H1 (cell line): Measurements from ENCODE around the gene ZFYVE16. TPM values are rescaled to one million over a fixed set of nuclear protein-coding genes. Genes with fewer than 3 reads are reported as not detected.

ENCODE experiments used
- CTCF ChIA-PET: fragments of 300-600 bp; sonication (Branson Sonifier 250); formaldehyde crosslinking; loops from one replicate; lab custom pipeline; 2021; ENCODE audit not compliant: partially characterized antibody; lab: Charles Lee
- POLR2A ChIA-PET: fragments of 300-600 bp; sonication (Branson Sonifier 250); formaldehyde crosslinking; loops from one replicate; lab custom pipeline; 2021; ENCODE audit warnings: inconsistent platforms; ENCODE audit not compliant: partially characterized antibody; lab: Charles Lee
- DNase-seq, 2 experiments: peaks; one replicate each; pipeline versions ENCODE4 v3.0.0 to v3.0.0-alpha.2; 2010 to 2022; ENCODE audit warnings: low spot score in 2 of 2, low read depth in 1 of 2, mixed read lengths in 1 of 2
- FAIRE-seq: peaks from 2 replicates; lab custom pipeline; 2011; peaks lifted over from hg19 to GRCh38; lab: Jason Lieb, UNC
- H2AFZ ChIP-seq: 2 replicates; pipeline ENCODE4 v1.8.1; 2012; ENCODE audit warnings: low read length, inconsistent platforms
- H2AK5ac ChIP-seq: 2 replicates; pipeline ENCODE4 v1.6.1; 2013; ENCODE audit warnings: low read depth, low read length
- H2BK120ac ChIP-seq: replicated peaks from 2 replicates; pipeline ENCODE3; 2013; ENCODE audit warnings: low read depth, low read length, inconsistent platforms
- H2BK12ac ChIP-seq: 2 replicates; pipeline ENCODE4 v1.6.1; 2013; ENCODE audit warnings: low read depth, low read length
- H2BK15ac ChIP-seq: 2 replicates; pipeline ENCODE4 v1.6.1; 2013; ENCODE audit warnings: low read length
- H2BK20ac ChIP-seq: 2 replicates; pipeline ENCODE4 v1.6.1; 2013; ENCODE audit warnings: low read length
- H2BK5ac ChIP-seq: 2 replicates; pipeline ENCODE4 v1.6.1; 2013; ENCODE audit warnings: low read depth, low read length
- H3K14ac ChIP-seq: 2 replicates; pipeline ENCODE4 v1.6.1; 2013; ENCODE audit warnings: inconsistent platforms; ENCODE audit not compliant: insufficient read length
- H3K18ac ChIP-seq: 2 replicates; pipeline ENCODE4 v1.6.1; 2013; ENCODE audit warnings: low read length; ENCODE audit errors: extremely low read depth
- H3K23ac ChIP-seq: 2 replicates; pipeline ENCODE4 v1.6.1; 2013; ENCODE audit warnings: inconsistent platforms; ENCODE audit not compliant: insufficient read length
- H3K23me2 ChIP-seq: 2 replicates; pipeline ENCODE4 v1.6.1; 2013; ENCODE audit warnings: low read depth, low read length
- H3K27ac ChIP-seq: 2 replicates; pipeline ENCODE4 v1.6.1; 2011; ENCODE audit warnings: low read depth, low read length, inconsistent platforms
- H3K27me3 ChIP-seq, 4 experiments: replicated peaks in 1 of 4; 1 replicate in 1 of 4; 2 replicates in 3 of 4; pipeline versions ENCODE4 v1.6.1 to v1.8.1; 2011 to 2013; ENCODE audit warnings: low read length in 3 of 4, mild to moderate bottlenecking in 3 of 4, inconsistent platforms in 2 of 4, mixed read lengths in 2 of 4, moderate library complexity in 1 of 4; ENCODE audit not compliant: control insufficient read depth in 3 of 4, insufficient read depth in 3 of 4; ENCODE audit errors: extremely low read depth in 1 of 4
- H3K36me3 ChIP-seq, 4 experiments: 2 replicates each; pipeline versions ENCODE4 v1.6.1 to v1.8.1; 2011 to 2013; ENCODE audit warnings: mild to moderate bottlenecking in 4 of 4, low read length in 3 of 4, moderate library complexity in 2 of 4, control low read depth in 1 of 4, inconsistent platforms in 1 of 4; ENCODE audit not compliant: insufficient read depth in 4 of 4, control insufficient read depth in 2 of 4
- H3K4ac ChIP-seq: replicated peaks from 2 replicates; pipeline ENCODE3; 2013; ENCODE audit warnings: low read length, low read depth, mixed read lengths, inconsistent platforms; ENCODE audit not compliant: insufficient read length
- H3K4me1 ChIP-seq, 4 experiments: replicated peaks in 1 of 4; 1 replicate in 1 of 4; 2 replicates in 3 of 4; pipeline versions ENCODE4 v1.6.1 to v1.8.1; 2011 to 2013; ENCODE audit warnings: low read length in 3 of 4, inconsistent platforms in 2 of 4, mixed read lengths in 1 of 4; ENCODE audit not compliant: insufficient read depth in 4 of 4, control insufficient read depth in 3 of 4
- H3K4me2 ChIP-seq, 2 experiments: 2 replicates each; pipeline versions ENCODE4 v1.6.1 to v1.8.1; 2011 to 2013; ENCODE audit warnings: low read depth in 2 of 2, low read length in 2 of 2, control low read depth in 1 of 2, inconsistent platforms in 1 of 2, mild to moderate bottlenecking in 1 of 2; ENCODE audit not compliant: insufficient read depth in 1 of 2
- H3K4me3 ChIP-seq, 4 experiments: fragments of 200-600, 300-600 bp in 1 of 4; sonication (generic), shearing (Covaris generic), sonication (Bioruptor Twin) in 1 of 4; 2 replicates each; pipeline versions ENCODE4 v1.5.1 to v1.8.1; 2011 to 2016; ENCODE audit warnings: low read length in 4 of 4, low read depth in 3 of 4, control low read depth in 2 of 4, inconsistent platforms in 2 of 4, mild to moderate bottlenecking in 2 of 4, mixed read lengths in 1 of 4, moderate library complexity in 1 of 4; ENCODE audit not compliant: insufficient read depth in 2 of 4; ENCODE audit errors: extremely low read depth in 1 of 4
- H3K56ac ChIP-seq: replicated peaks from 2 replicates; pipeline ENCODE3; 2013; ENCODE audit warnings: low read depth, mild to moderate bottlenecking, mixed read lengths, low read length, inconsistent platforms; ENCODE audit not compliant: insufficient read length
- H3K79me1 ChIP-seq: 2 replicates; pipeline ENCODE4 v1.6.1; 2013; ENCODE audit warnings: low read depth, low read length, control low read depth
- H3K79me2 ChIP-seq, 2 experiments: 2 replicates each; pipeline versions ENCODE4 v1.6.1 to v1.8.1; 2012 to 2013; ENCODE audit warnings: low read length in 2 of 2, mild to moderate bottlenecking in 2 of 2, inconsistent platforms in 1 of 2; ENCODE audit not compliant: insufficient read depth in 2 of 2, control insufficient read depth in 1 of 2
- H3K9ac ChIP-seq, 4 experiments: replicated peaks in 1 of 4; 1 replicate in 1 of 4; 2 replicates in 3 of 4; pipeline versions ENCODE4 v1.6.1 to v1.8.1; 2011 to 2013; ENCODE audit warnings: low read depth in 3 of 4, low read length in 3 of 4, control low read depth in 2 of 4, mild to moderate bottlenecking in 2 of 4, moderate library complexity in 2 of 4, inconsistent platforms in 1 of 4; ENCODE audit errors: extremely low read depth in 1 of 4
- H3K9me3 ChIP-seq, 2 experiments: 2 replicates each; pipeline versions ENCODE4 v1.6.1 to v1.8.1; 2012 to 2013; ENCODE audit warnings: mild to moderate bottlenecking in 2 of 2, moderate library complexity in 2 of 2, control low read depth in 1 of 2, inconsistent platforms in 1 of 2, low read depth in 1 of 2, low read length in 1 of 2, mixed read lengths in 1 of 2; ENCODE audit not compliant: insufficient read depth in 2 of 2
- H4K20me1 ChIP-seq, 2 experiments: replicated peaks in 1 of 2; 2 replicates each; pipeline versions ENCODE3 to v1.8.1; 2011 to 2013; ENCODE audit warnings: inconsistent platforms in 2 of 2, low read length in 2 of 2, mild to moderate bottlenecking in 1 of 2; ENCODE audit not compliant: insufficient read depth in 2 of 2, control insufficient read depth in 1 of 2
- H4K5ac ChIP-seq: 2 replicates; pipeline ENCODE4 v1.6.1; 2013; ENCODE audit warnings: low read length, low read depth, mixed read lengths, inconsistent platforms; ENCODE audit not compliant: insufficient read length
- H4K8ac ChIP-seq: 2 replicates; pipeline ENCODE4 v1.8.0; 2013; ENCODE audit warnings: mild to moderate bottlenecking, moderate library complexity, low read length, inconsistent platforms; ENCODE audit not compliant: insufficient read depth; ENCODE audit errors: extremely low read depth
- H4K91ac ChIP-seq: replicated peaks from 2 replicates; pipeline ENCODE3; 2013; ENCODE audit warnings: low read length, mixed read lengths, inconsistent platforms; ENCODE audit not compliant: insufficient read length
- ATF2 ChIP-seq: IDR thresholded peaks from 2 replicates; pipeline ENCODE4 v1.6.1; 2012; ENCODE audit warnings: low read length, inconsistent platforms
- BRCA1 ChIP-seq: IDR thresholded peaks from 2 replicates; pipeline ENCODE4 v1.6.1; 2012; ENCODE audit warnings: low read depth, low read length, improper control_type of control experiment
- CBX8 ChIP-seq: fragments of 300-800, 300-1000 bp; sonication (generic); IDR thresholded peaks from 2 replicates; pipeline ENCODE4 v1.7.1; 2016; ENCODE audit warnings: low read depth, low read length, borderline replicate concordance
- E2F6 ChIP-seq: IDR thresholded peaks from 2 replicates; pipeline ENCODE4 v1.6.1; 2012; ENCODE audit warnings: inconsistent platforms
- JUN ChIP-seq: IDR thresholded peaks from 2 replicates; pipeline ENCODE4 v1.6.1; 2011; ENCODE audit warnings: low read depth, mild to moderate bottlenecking, improper control_type of control experiment, low read length
- KDM4A ChIP-seq: IDR thresholded peaks from one replicate; pipeline ENCODE4 v1.7.1; 2012; ENCODE audit warnings: low read depth, mild to moderate bottlenecking, moderate library complexity, low read length, inconsistent platforms; ENCODE audit not compliant: severe bottlenecking
- RBBP5 ChIP-seq: IDR thresholded peaks from 2 replicates; pipeline ENCODE4 v1.7.1; 2012; ENCODE audit warnings: low read depth, mild to moderate bottlenecking, inconsistent platforms, low read length, moderate library complexity, borderline replicate concordance
- SAP30 ChIP-seq: fragments of 300-600 bp; sonication (generic); IDR thresholded peaks from 2 replicates; pipeline ENCODE4 v1.7.1; 2012; ENCODE audit warnings: low read length, moderate library complexity, mild to moderate bottlenecking, inconsistent platforms; ENCODE audit not compliant: insufficient read depth, insufficient replicate concordance
- SP1 ChIP-seq: IDR thresholded peaks from 2 replicates; pipeline ENCODE4 v1.6.1; 2011; ENCODE audit warnings: low read depth, low read length
- TAF7 ChIP-seq: optimal IDR thresholded peaks from 2 replicates; pipeline ENCODE3; 2011; ENCODE audit warnings: low read depth, mild to moderate bottlenecking, inconsistent platforms, low read length, moderate library complexity, borderline replicate concordance
- polyA plus RNA-seq, 7 experiments: library from polyadenylated mRNA; depleted of rRNA in 3 of 7; stranded (reverse) in 5 of 7; unstranded in 2 of 7; fragments of >200 nt in 5 of 7; fragments of 200-250 nt in 2 of 7; gene quantifications; 1 replicate in 5 of 7; 2 replicates in 1 of 7; 4 replicates in 1 of 7; pipeline versions ENCODE4 v1.2.1 to v1.2.3, GENCODE V29; 2011 to 2013; ENCODE audit warnings: missing spikeins in 2 of 7, mixed read lengths in 2 of 7
- total RNA-seq: library from RNA; stranded (reverse); fragmentation: NEBNext Ultra II Directional; extraction: Animal tissue kit (Norgen Biotek cat#: 25700); gene quantifications from 2 replicates; pipeline ENCODE4 v1.2.1, GENCODE V29; 2021

The ZFYVE16 gene
- total and polyA plus RNA-seq, 2 of the 8 experiments (the other 6 are each of a cell fraction or from before 2014, with no cell fraction given) = 3.6 to 24.2 TPM

GRCh38 chr5:80479713-80480112 is 71.8 kb downstream of the ZFYVE16 start:
- Histone ChIP-seq H3K4me3 (no peak overlapping the region), H3K36me3 (peaks cover 0 to 18% (median 10%) of the 10 kb centered on the region in 4 experiments; a peak in 3 of 8 replicates), H2BK20ac (no peak overlapping the region), H3K56ac (no peak overlapping the region), H3K4me2 (no peak overlapping the region), H4K91ac (no peak overlapping the region), H4K5ac (no peak overlapping the region), H2BK5ac (no peak overlapping the region), H2AFZ (no peak overlapping the region), H3K27me3 (no peaks in the 10 kb centered on the region), H2AK5ac (no peak overlapping the region), H3K4me1 (peaks cover 0 to 6% (median 0%) of the 10 kb centered on the region in 4 experiments; a peak in 1 of 7 replicates), H3K9me3 (no peaks in the 10 kb centered on the region; a peak in 1 of 4 replicates), H3K79me1 (no peaks in the 10 kb centered on the region), H4K20me1 (no peaks in the 10 kb centered on the region), H2BK12ac (no peak overlapping the region), H3K27ac (no peak overlapping the region), H3K9ac (no peak overlapping the region), H3K4ac (no peak overlapping the region), H3K23ac (no peak overlapping the region), H4K8ac (no peak overlapping the region), H3K18ac (no peak overlapping the region), H2BK15ac (no peak overlapping the region), H3K79me2 (no peaks in the 10 kb centered on the region), H2BK120ac (no peak overlapping the region), H3K14ac (no peak overlapping the region), H3K23me2 (no peaks in the 10 kb centered on the region)
- CTCF ChIA-PET = interaction anchor here (0.9 to 2.6 kb wide), 7 partner anchors 26 to 188 kb away, joined by 3 to 9 read pairs (median 3); partner anchors contain the start of gene ANKRD34B
- POLR2A ChIA-PET = interaction anchor here (0.6 to 3.0 kb wide), 3 partner anchors 12 to 175 kb away, joined by 3 to 11 read pairs (median 5); partner anchors contain the start of genes DHFR and MSH3
- FAIRE-seq (no peak), DNase-seq (peak in 1 of 2 experiments; percentile 1)
- TF ChIP-seq RBBP5 = no peak
- TF ChIP-seq BRCA1 = no peak
- no peak for TF ChIP-seq JUN
- no peak for TF ChIP-seq SP1
- no peak for TF ChIP-seq SAP30
- no peak for TF ChIP-seq E2F6
- no peak for TF ChIP-seq CBX8
- no peak for TF ChIP-seq ATF2
- TF ChIP-seq TAF7 = no peak
- TF ChIP-seq KDM4A = no peak
